OCI-LY7 (cell line): ENCODE results near the gene AMPD2. TPM values are rescaled to one million over a fixed set of nuclear protein-coding genes. Genes with fewer than 3 reads are reported as not detected.

Source experiments
- BruUV-seq: library from RNA; stranded (reverse); fragments of 400-500 nt; replicated peaks from 2 replicates; lab custom pipeline; 2021; lab: Mats Ljungman, UMichigan
- CTCF ChIA-PET: fragments of 300-600 bp; sonication (Branson Sonifier 250); formaldehyde crosslinking; loops from one replicate; lab custom pipeline; 2022; ENCODE audit warnings: antibody characterized with exemption; ENCODE audit not compliant: unreplicated experiment; lab: Charles Lee
- POLR2A ChIA-PET: fragments of 300-600 bp; sonication (Branson Sonifier 250); formaldehyde crosslinking; loops from one replicate; lab custom pipeline; 2022; ENCODE audit warnings: antibody characterized with exemption; lab: Charles Lee
- DNase-seq: peaks from one replicate; pipeline ENCODE4 v3.0.0-alpha.2; 2015; ENCODE audit warnings: low spot score
- H2AFZ ChIP-seq: fragments of 200-600 bp; sonication (generic), shearing (Covaris generic); 2 replicates; pipeline ENCODE4 v1.6.1; 2014; ENCODE audit warnings: mild to moderate bottlenecking, antibody characterized with exemption, low read length, moderate library complexity
- H3K27ac ChIP-seq: fragments of 200-600 bp; sonication (generic); 2 replicates; pipeline ENCODE4 v1.5.1; 2014; ENCODE audit warnings: mixed run types, low read depth, mild to moderate bottlenecking, moderate library complexity, low read length, inconsistent platforms; ENCODE audit not compliant: poor library complexity, severe bottlenecking
- H3K36me3 ChIP-seq: fragments of 200-600 bp; sonication (generic); 2 replicates; pipeline ENCODE4 v1.6.1; 2014; ENCODE audit warnings: mild to moderate bottlenecking, antibody characterized with exemption, low read length, moderate library complexity, mixed read lengths; ENCODE audit not compliant: insufficient read depth
- H3K4me1 ChIP-seq: fragments of 200-600 bp; sonication (generic); 2 replicates; pipeline ENCODE4 v1.5.1; 2014; ENCODE audit warnings: mild to moderate bottlenecking, low read length; ENCODE audit not compliant: insufficient read depth, poor library complexity, severe bottlenecking
- H3K4me2 ChIP-seq: fragments of 200-600 bp; sonication (generic); 2 replicates; pipeline ENCODE4 v1.6.1; 2014; ENCODE audit warnings: mild to moderate bottlenecking, low read length
- H3K4me3 ChIP-seq: fragments of 200-600 bp; sonication (generic); 2 replicates; pipeline ENCODE4 v1.5.1; 2014; ENCODE audit warnings: mild to moderate bottlenecking, low read depth, low read length; ENCODE audit not compliant: poor library complexity, severe bottlenecking
- H3K79me2 ChIP-seq: fragments of 200-600 bp; sonication (generic); 2 replicates; pipeline ENCODE4 v1.6.1; 2016; ENCODE audit warnings: low read depth, mild to moderate bottlenecking, low read length, moderate library complexity, mixed read lengths; ENCODE audit not compliant: insufficient read depth
- H3K9me2 ChIP-seq: fragments of 200-600 bp; sonication (generic); 2 replicates; pipeline ENCODE4 v1.6.1; 2016; ENCODE audit warnings: mild to moderate bottlenecking, low read length, mixed read lengths; ENCODE audit not compliant: insufficient read depth
- H3K9me3 ChIP-seq: fragments of 200-600 bp; sonication (generic); 2 replicates; pipeline ENCODE4 v1.6.1; 2014; ENCODE audit warnings: mild to moderate bottlenecking, mixed run types, low read length, mixed read lengths
- H4K20me1 ChIP-seq: fragments of 200-600 bp; sonication (generic); 2 replicates; pipeline ENCODE4 v1.6.1; 2014; ENCODE audit warnings: mild to moderate bottlenecking, antibody characterized with exemption, low read length, moderate library complexity, mixed read lengths; ENCODE audit not compliant: insufficient read depth
- EZH2phosphoT487 ChIP-seq: fragments of 200-600 bp; sonication (generic); IDR thresholded peaks from 2 replicates; pipeline ENCODE4 v1.6.1; 2018; ENCODE audit warnings: low read depth, borderline replicate concordance, mild to moderate bottlenecking, mixed run types, antibody characterized with exemption, low read length, moderate library complexity, mixed read lengths
- intact Hi-C: fragments of 100-400 bp; cut with micrococcal nuclease; formaldehyde crosslinking; loops from one replicate; pipeline ENCODE4 v1.10.0; 2022; ENCODE audit not compliant: unreplicated experiment
- total RNA-seq, 2 experiments: library from RNA; depleted of rRNA in 1 of 2; stranded (reverse); fragments of >200 nt in 1 of 2; shearing (Covaris generic) in 1 of 2; gene quantifications; 2 replicates each; pipeline ENCODE4 v1.2.3, GENCODE V29; 2014 to 2022
- TF ChIP-seq, protein P1 (sequence below): fragments of 200-600 bp; sonication (generic); conservative IDR thresholded peaks from 2 replicates; pipeline ENCODE4 v1.5.1; 2014; ENCODE audit warnings: mild to moderate bottlenecking, antibody characterized with exemption, low read length, moderate library complexity, mixed read lengths

AMPD2 gene
- total RNA-seq, 2 experiments from 2014 or later = 51.8 to 66.2 TPM

GRCh38 chr1:109610609-109611307 is 8.9 kb upstream of the AMPD2 start:
- TF ChIP-seq, protein P1, sequence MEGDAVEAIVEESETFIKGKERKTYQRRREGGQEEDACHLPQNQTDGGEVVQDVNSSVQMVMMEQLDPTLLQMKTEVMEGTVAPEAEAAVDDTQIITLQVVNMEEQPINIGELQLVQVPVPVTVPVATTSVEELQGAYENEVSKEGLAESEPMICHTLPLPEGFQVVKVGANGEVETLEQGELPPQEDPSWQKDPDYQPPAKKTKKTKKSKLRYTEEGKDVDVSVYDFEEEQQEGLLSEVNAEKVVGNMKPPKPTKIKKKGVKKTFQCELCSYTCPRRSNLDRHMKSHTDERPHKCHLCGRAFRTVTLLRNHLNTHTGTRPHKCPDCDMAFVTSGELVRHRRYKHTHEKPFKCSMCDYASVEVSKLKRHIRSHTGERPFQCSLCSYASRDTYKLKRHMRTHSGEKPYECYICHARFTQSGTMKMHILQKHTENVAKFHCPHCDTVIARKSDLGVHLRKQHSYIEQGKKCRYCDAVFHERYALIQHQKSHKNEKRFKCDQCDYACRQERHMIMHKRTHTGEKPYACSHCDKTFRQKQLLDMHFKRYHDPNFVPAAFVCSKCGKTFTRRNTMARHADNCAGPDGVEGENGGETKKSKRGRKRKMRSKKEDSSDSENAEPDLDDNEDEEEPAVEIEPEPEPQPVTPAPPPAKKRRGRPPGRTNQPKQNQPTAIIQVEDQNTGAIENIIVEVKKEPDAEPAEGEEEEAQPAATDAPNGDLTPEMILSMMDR = no peak
- TF ChIP-seq EZH2phosphoT487 = no peak
- H3K27ac ChIP-seq = no peak overlapping the region
- ChIA-PET CTCF (interaction anchor here (1.5 kb wide), 1 partner anchor 11 kb away, joined by 4 read pairs; no protein-coding TSS in a partner anchor), POLR2A (no interaction called here)
- no peak for DNase-seq
- H3K4me3 ChIP-seq = no peak overlapping the region
- H4K20me1 ChIP-seq = no peaks in the 10 kb centered on the region
- no peaks in the 10 kb centered on the region for H3K9me2 ChIP-seq
- intact Hi-C loops = no loop called here
- H3K4me1 ChIP-seq = peaks cover 3% of the 10 kb centered on the region
- no peaks in the 10 kb centered on the region for H3K79me2 ChIP-seq
- no peak overlapping the region for H2AFZ ChIP-seq
- no peak overlapping the region for H3K4me2 ChIP-seq
- no peaks in the 10 kb centered on the region for H3K36me3 ChIP-seq
- no peaks in the 10 kb centered on the region for H3K9me3 ChIP-seq
- no TSS peak for BruUV-seq

DNA sequence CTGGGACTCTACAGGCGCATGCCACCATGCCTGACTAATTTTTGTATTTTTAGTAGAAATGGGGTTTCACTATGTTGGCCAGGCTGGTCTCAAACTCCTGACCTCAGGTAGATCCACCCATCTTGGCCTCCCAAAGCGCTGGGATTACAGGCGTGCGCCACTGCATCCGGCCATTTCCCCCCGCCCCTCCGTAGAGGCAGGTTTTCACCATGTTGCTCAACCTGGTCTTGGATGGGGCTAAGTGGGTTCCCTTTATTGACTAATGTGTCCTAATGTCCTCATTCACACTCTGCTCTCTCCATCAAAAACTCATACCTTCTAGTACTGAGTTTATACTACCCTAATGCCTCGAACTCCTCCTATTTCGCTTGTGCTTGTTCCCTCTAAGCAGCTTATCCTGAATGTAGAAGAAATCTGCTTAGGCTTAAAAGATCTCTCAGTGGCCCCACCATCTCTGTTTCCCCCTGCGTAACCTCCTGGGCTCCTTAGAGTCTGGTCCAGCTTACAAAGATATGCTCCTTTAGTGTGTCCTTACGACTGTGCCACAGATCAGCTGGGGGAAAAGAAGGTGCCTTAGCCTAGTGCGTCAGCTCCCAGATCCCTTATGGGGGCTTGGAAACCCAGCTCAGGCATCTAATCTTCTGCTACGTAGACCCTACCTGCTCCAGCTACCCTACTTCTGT is 8.2 kb upstream of the AMPD2 start:
- Histone ChIP-seq H3K4me3 (no peak overlapping the region), H3K27ac (no peak overlapping the region), H3K4me1 (peaks cover 9% of the 10 kb centered on the region), H3K9me3 (no peaks in the 10 kb centered on the region), H3K4me2 (no peak overlapping the region), H3K79me2 (no peaks in the 10 kb centered on the region), H4K20me1 (no peaks in the 10 kb centered on the region), H3K36me3 (no peaks in the 10 kb centered on the region), H3K9me2 (no peaks in the 10 kb centered on the region), H2AFZ (no peak overlapping the region)
- BruUV-seq = no TSS peak
- no peak for DNase-seq
- TF ChIP-seq, protein P1 = no peak
- intact Hi-C loops = no loop called here
- ChIA-PET CTCF (interaction anchor here (0.8 to 1.5 kb wide), 2 partner anchors 11 to 13 kb away, joined by 4 read pairs; no protein-coding TSS in a partner anchor), POLR2A (interaction anchor here (0.9 kb wide), 1 partner anchor 10 kb away, joined by 5 read pairs; no protein-coding TSS in a partner anchor)
